Hepatocyte (in vitro differentiated cells): ENCODE data around the gene PACSIN3.
A peak's percentile ranks its signal among the peaks of the same experiment; 100 is the strongest.

ENCODE experiments used
- CTCF ChIP-seq: fragments of 200-600 bp; sonication (generic); IDR thresholded peaks from 2 replicates; pipeline ENCODE4 v1.5.1; 2016; ENCODE audit warnings: antibody characterized with exemption, mild to moderate bottlenecking; ENCODE audit not compliant: poor library complexity
- EZH2 ChIP-seq: fragments of 200-600 bp; sonication (generic); IDR thresholded peaks from 2 replicates; pipeline ENCODE4 v1.6.1; 2016; ENCODE audit warnings: antibody characterized with exemption, mild to moderate bottlenecking, borderline replicate concordance
- EZH2phosphoT487 ChIP-seq: fragments of 200-600 bp; sonication (generic); IDR thresholded peaks from one replicate; pipeline ENCODE4 v1.6.1; 2018; ENCODE audit warnings: antibody characterized with exemption, mild to moderate bottlenecking, low read depth, moderate library complexity; ENCODE audit not compliant: unreplicated experiment, severe bottlenecking

- TF ChIP-seq CTCF, result peak; percentile 64
- TF ChIP-seq EZH2, result no peak
- TF ChIP-seq EZH2phosphoT487, result no peak
Measured at GRCh38 chr11:47161134-47161854, 24.9 kb downstream of the PACSIN3 start.
